Immature natural killer cell (primary cell): Measurements from ENCODE around the gene APH1A. TPM values are rescaled to one million over a fixed set of nuclear protein-coding genes. Genes with fewer than 3 reads are reported as not detected.
A peak's percentile ranks its signal among the peaks of the same experiment; 100 is the strongest.
"Not testable (repeated sequence)": the region's sequence is repeated elsewhere in the genome, so short reads cannot be mapped to it uniquely, and the experiment has no call there.

ENCODE experiments used
- DNase-seq, 3 donors: peaks; one replicate each; pipeline ENCODE4 v3.0.0; 2022; ENCODE audit warnings: mixed read lengths in 1 of 3
- H3K27ac Mint-ChIP-seq, 6 donors: one replicate each; pipeline ENCODE4 v1.8.0; 2020; ENCODE audit warnings: mixed read lengths in 6 of 6, mild to moderate bottlenecking in 5 of 6, inconsistent platforms in 4 of 6, moderate library complexity in 3 of 6
- H3K27me3 Mint-ChIP-seq, 3 donors: one replicate each; pipeline ENCODE4 v1.8.0; 2020 to 2021; ENCODE audit warnings: low read depth in 3 of 3, mild to moderate bottlenecking in 3 of 3, mixed read lengths in 3 of 3, moderate library complexity in 3 of 3, inconsistent platforms in 1 of 3
- H3K36me3 Mint-ChIP-seq, 3 donors: one replicate each; pipeline ENCODE4 v1.8.0; 2020; ENCODE audit warnings: mixed read lengths in 3 of 3, inconsistent platforms in 2 of 3, mild to moderate bottlenecking in 2 of 3
- H3K4me1 Mint-ChIP-seq, 2 donors: one replicate each; pipeline ENCODE4 v1.8.0; 2020; ENCODE audit warnings: inconsistent platforms in 2 of 2, mild to moderate bottlenecking in 2 of 2, mixed read lengths in 2 of 2, moderate library complexity in 1 of 2
- H3K4me3 Mint-ChIP-seq, 5 donors: one replicate each; pipeline ENCODE4 v1.8.0; 2020; ENCODE audit warnings: mild to moderate bottlenecking in 5 of 5, mixed read lengths in 5 of 5, inconsistent platforms in 3 of 5, moderate library complexity in 3 of 5
- H3K9me3 Mint-ChIP-seq, 6 donors: one replicate each; pipeline ENCODE4 v1.8.0; 2020; ENCODE audit warnings: mild to moderate bottlenecking in 6 of 6, mixed read lengths in 6 of 6, inconsistent platforms in 4 of 6, moderate library complexity in 3 of 6
- polyA plus RNA-seq, 3 donors: library from polyadenylated mRNA; unstranded; fragments of 300-500 nt; fragmentation: Illumina TruSeq; gene quantifications; one replicate each; pipeline ENCODE4 v1.2.3, GENCODE V29; 2021

APH1A gene
- 10 to 100 TPM; 64.6 to 99.1 (median 82.1) TPM for polyA plus RNA-seq

DNA sequence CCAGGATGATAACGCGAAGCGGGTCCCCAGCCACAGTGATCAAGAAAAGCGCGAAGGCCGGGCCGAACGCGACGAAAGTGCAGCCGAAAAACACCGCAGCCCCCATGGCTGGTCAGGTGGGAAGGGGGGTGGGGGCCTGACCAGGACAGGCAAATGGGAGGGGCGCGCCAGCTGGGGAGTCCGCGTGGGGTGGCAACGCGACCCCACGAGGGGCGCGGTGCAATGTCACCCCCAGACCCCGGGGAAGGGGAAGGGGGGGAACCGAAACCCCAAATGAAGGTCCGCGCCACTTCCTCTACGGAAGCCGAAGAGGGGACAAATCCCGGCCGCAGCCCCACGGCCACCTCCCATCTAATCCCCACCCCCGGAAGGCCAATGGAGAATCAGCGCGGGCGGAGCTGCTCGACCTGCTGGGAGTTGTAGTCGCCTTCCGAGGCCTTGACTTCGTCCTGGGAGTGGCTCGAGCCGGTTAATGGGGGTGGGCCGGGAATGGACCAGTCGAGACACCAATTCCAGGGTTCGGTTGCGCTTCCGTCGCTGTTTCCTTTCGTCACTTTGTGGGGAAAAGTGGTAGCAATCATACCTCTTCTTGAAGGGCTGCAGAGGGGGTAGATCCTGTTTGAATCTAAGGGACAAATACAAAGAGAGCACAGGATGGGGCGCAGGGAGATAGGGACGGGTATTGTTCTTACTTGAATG lies at the start of gene APH1A:
Gene APH1A (minus strand): TSS at position 312 of the 699 bp plus-strand sequence. CDS start 206 bp downstream, at position 106.
- H3K4me3 Mint-ChIP-seq, result peak within 1 kb of the TSS; percentile 91 to 99 (median 94)
- H3K36me3 Mint-ChIP-seq, result peaks cover 3 to 27% (median 14%) of the 10 kb centered on the region in 3 donors
- peak; percentile 90 to 92 (median 91) for DNase-seq
- peaks cover 30 to 32% of the 10 kb centered on the region in 2 donors for H3K4me1 Mint-ChIP-seq
- peaks cover 17 to 20% (median 17%) of the 10 kb centered on the region in 3 donors for H3K27me3 Mint-ChIP-seq
- no peaks in the 10 kb centered on the region for H3K9me3 Mint-ChIP-seq
- H3K27ac Mint-ChIP-seq, result peak within 1 kb of the TSS; percentile 93 to 98 (median 96)

DNA sequence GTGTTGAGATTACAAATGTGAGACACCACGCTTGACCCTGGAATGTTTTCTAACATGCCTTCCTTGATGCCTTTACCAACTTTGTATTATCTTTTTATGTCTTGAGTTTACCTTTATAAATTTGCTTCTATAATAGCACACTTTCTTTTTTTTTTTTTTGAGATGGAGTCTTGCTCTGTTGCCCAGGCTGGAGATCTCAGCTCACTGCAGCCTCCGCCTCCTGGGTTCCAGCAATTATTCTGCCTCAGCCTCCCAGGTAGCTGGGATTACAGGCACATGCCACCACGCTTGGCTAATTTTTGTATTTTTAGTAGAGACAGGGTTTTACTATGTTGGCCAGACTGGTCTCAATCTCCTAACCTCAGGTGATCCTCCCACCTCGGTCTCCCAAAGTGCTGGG lies 45.9 kb upstream of the APH1A start:
- DNase-seq, H3K27me3 Mint-ChIP-seq, H3K4me3 Mint-ChIP-seq, H3K4me1 Mint-ChIP-seq, H3K36me3 Mint-ChIP-seq, H3K9me3 Mint-ChIP-seq, H3K27ac Mint-ChIP-seq: not testable (repeated sequence)

GRCh38 chr1:150311762-150312161 lies 42.9 kb upstream of the APH1A start:
- Mint-ChIP-seq H3K36me3 (peaks cover 6 to 13% (median 7%) of the 10 kb centered on the region in 3 donors), H3K4me1 (no peaks in the 10 kb centered on the region)

GRCh38 chr1:150309758-150310508 lies 41.1 kb upstream of the APH1A start:
- peak overlapping the region in 1 of 6 donors; percentile 36 for H3K27ac Mint-ChIP-seq

More at GRCh38 chr1:150311762-150312161, 42.9 kb upstream of the APH1A start:
- no peaks in the 10 kb centered on the region for H3K9me3 Mint-ChIP-seq
- no peak overlapping the region for H3K4me3 Mint-ChIP-seq
- no peak for DNase-seq
- H3K27me3 Mint-ChIP-seq, result peaks cover 0 to 2% (median 0%) of the 10 kb centered on the region in 3 donors
- no peak overlapping the region for H3K27ac Mint-ChIP-seq

DNA sequence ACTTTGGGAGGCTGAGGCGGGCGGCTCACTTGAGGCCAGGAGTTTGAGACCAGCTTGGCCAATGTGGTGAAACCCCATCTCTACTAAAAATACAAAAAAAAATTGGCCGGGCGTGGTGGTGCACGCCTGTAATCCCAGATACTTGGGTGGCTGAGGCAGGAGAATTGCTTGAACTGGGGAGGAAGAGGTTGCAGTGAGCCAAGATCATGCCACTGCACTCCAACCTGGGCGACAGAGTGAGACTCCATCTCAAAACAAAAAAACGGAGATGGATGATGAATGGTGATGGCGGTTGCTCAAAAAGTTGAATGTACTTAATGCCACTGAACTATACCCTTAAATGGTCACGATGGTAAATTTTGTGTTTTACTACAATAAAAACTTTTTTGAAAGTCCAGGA lies 39.8 kb upstream of the APH1A start:
- not testable (repeated sequence) for H3K9me3 Mint-ChIP-seq, H3K4me1 Mint-ChIP-seq, H3K27ac Mint-ChIP-seq, H3K4me3 Mint-ChIP-seq, DNase-seq, H3K27me3 Mint-ChIP-seq
- peaks cover 6 to 13% (median 7%) of the 10 kb centered on the region in 3 donors for H3K36me3 Mint-ChIP-seq

More at GRCh38 chr1:150309758-150310508, 41.1 kb upstream of the APH1A start:
- H3K27me3 Mint-ChIP-seq, result no peaks in the 10 kb centered on the region
- H3K4me3 Mint-ChIP-seq, result no peak overlapping the region
- no peaks in the 10 kb centered on the region for H3K9me3 Mint-ChIP-seq
- DNase-seq, result no peak
- H3K36me3 Mint-ChIP-seq, result peaks cover 6 to 13% (median 7%) of the 10 kb centered on the region in 3 donors
- no peaks in the 10 kb centered on the region for H3K4me1 Mint-ChIP-seq

GRCh38 chr1:150302902-150303301 lies 34.1 kb upstream of the APH1A start:
- no peak overlapping the region for H3K4me3 Mint-ChIP-seq
- H3K4me1 Mint-ChIP-seq, result no peaks in the 10 kb centered on the region
- DNase-seq, result no peak
- no peaks in the 10 kb centered on the region for H3K9me3 Mint-ChIP-seq
- peak overlapping the region in 1 of 6 donors; percentile 9 for H3K27ac Mint-ChIP-seq
- no peaks in the 10 kb centered on the region for H3K27me3 Mint-ChIP-seq
- peaks cover 10 to 19% (median 15%) of the 10 kb centered on the region in 3 donors for H3K36me3 Mint-ChIP-seq

DNA sequence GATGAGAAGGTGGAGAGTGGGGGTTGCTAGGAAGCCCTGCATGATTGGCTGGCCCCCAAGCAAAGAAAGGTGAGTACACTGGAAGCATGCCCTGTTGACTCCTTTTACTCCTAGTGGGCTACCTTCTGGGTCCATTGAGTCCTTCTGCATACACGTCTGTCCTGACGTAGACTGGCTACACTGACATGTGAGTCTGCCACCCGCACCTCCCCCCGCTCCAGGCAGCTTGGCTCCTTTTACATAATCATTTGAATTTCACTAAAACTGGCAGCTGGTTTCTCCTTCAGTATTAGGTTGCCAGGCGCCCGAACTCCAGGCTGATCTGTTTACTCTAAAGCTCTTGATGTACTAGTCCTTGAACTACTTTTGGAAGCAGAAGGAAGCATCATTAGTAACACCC lies 33.5 kb upstream of the APH1A start:
- no peak for DNase-seq
- no peaks in the 10 kb centered on the region for H3K9me3 Mint-ChIP-seq
- H3K4me1 Mint-ChIP-seq, result no peaks in the 10 kb centered on the region
- peaks cover 8 to 18% (median 14%) of the 10 kb centered on the region in 3 donors for H3K36me3 Mint-ChIP-seq
- H3K27ac Mint-ChIP-seq, result no peak overlapping the region
- H3K4me3 Mint-ChIP-seq, result no peak overlapping the region
- no peaks in the 10 kb centered on the region for H3K27me3 Mint-ChIP-seq

DNA sequence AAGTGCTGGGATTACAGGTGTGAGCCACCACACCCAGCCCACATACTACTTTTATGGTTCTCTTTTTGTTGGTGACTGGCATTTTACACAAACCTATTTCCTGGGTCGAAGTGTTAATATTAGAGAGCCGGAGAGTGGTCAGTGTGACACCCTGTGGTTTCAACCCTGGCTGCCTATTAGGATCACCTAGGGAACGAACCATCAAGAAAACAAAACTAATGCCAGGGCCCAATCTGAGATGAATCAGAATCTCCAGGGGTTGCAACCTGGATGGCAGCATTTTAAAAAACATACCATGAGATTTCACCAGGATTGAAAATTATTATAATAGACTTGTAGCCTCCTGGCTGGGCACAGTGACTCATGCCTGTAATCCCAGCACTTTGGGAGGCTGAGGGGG lies 30.9 kb upstream of the APH1A start:
- no peaks in the 10 kb centered on the region for H3K9me3 Mint-ChIP-seq
- H3K27ac Mint-ChIP-seq, result no peak overlapping the region
- no peak overlapping the region for H3K4me3 Mint-ChIP-seq
- H3K36me3 Mint-ChIP-seq, result peaks cover 14 to 23% (median 18%) of the 10 kb centered on the region in 3 donors
- H3K27me3 Mint-ChIP-seq, result peaks cover 0 to 4% (median 0%) of the 10 kb centered on the region in 3 donors
- DNase-seq, result no peak
- peaks cover 0 to 15% of the 10 kb centered on the region in 2 donors for H3K4me1 Mint-ChIP-seq

DNA sequence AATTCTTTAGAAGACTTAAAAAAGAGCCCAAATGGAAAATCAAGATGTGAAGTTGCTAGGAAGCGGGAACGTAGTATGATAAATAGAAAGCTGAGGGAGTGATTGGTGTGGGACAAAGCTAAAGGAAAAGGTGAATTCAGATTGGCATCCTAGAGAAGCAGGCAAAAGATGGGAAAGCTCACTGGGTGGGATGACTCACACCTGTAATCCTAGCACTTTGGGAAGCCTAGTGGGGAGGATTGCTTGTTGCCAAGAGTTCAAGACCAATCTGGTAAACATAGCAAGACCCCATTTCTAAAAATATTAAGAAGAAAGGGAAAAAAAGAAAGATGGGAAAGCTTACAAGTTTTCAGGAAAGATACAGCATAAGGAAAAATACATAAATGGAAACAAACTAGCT lies 26.7 kb upstream of the APH1A start:
- Mint-ChIP-seq H3K27me3 (peaks cover 0 to 11% (median 4%) of the 10 kb centered on the region in 3 donors), H3K36me3 (peaks cover 4 to 7% (median 5%) of the 10 kb centered on the region in 3 donors), H3K27ac (peak overlapping the region in 2 of 6 donors; percentile 18 to 21), H3K9me3 (no peaks in the 10 kb centered on the region), H3K4me3 (peak overlapping the region in 3 of 5 donors; percentile 0 to 55 (median 5)), H3K4me1 (peaks cover 17 to 34% of the 10 kb centered on the region in 2 donors)
- no peak for DNase-seq

DNA sequence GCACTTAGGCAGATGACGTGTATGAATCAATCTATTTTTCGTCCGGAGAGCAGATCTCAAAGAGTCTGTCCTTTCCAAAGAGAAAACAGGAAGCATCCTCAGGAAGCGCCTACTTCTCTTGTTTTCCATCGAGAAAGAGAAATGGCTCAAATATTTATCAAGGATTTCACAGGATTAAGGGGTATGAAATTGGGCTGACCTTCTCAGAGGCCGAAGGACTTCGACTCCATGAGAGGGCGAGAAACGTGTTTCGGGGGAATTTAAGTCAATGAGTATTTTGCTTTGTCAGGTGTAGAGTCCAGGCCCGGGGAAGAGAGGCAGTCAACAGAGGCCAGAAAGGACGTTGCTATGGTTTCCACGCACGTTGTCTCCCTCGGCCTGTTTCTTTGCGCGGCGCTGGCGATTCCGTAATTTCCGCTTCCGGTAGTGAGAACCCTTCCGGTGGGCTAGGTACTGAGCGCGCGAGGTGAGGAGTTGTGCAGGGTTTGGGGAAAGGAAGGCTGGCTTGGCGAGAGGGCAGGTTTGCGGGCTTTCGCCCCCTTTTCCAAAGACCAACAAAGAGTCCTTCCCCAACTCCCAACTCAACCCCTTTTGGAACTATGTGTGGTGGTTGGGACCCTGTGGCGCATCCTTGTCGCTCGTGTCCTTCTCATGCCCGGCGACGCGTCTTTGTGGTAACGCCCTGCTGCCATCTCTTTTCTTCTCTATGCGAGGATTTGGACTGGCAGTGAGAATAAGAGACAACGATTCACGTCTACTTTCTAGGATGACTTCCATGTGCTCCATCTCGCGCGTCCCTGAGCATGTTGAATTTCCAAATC lies 24.8 kb upstream of the APH1A start, which contains the start of gene MRPS21:
Gene MRPS21 (plus strand): TSS at position 429 of the 821 bp plus-strand sequence. CDS start 506 bp downstream, outside the sequence.
- DNase-seq, result peak; percentile 89 to 90 (median 90)
- H3K4me3 Mint-ChIP-seq, result peak within 1 kb of the TSS; percentile 93 to 98 (median 96)
- peaks cover 17 to 34% of the 10 kb centered on the region in 2 donors for H3K4me1 Mint-ChIP-seq
- peaks cover 4 to 7% (median 5%) of the 10 kb centered on the region in 3 donors for H3K36me3 Mint-ChIP-seq
- H3K27me3 Mint-ChIP-seq, result peaks cover 2 to 16% (median 6%) of the 10 kb centered on the region in 3 donors
- peak within 1 kb of the TSS; percentile 96 to 99 (median 98) for H3K27ac Mint-ChIP-seq
- H3K9me3 Mint-ChIP-seq, result no peaks in the 10 kb centered on the region

- H3K4me1 Mint-ChIP-seq, result peaks cover 11% of the 10 kb centered on the region in 2 donors
- no peaks in the 10 kb centered on the region for H3K9me3 Mint-ChIP-seq
- H3K27me3 Mint-ChIP-seq, result peaks cover 2 to 20% (median 17%) of the 10 kb centered on the region in 3 donors
- H3K27ac Mint-ChIP-seq, result no peak overlapping the region
- H3K36me3 Mint-ChIP-seq, result no peaks in the 10 kb centered on the region
- no peak for DNase-seq
- H3K4me3 Mint-ChIP-seq, result no peak overlapping the region
These were observed 20.0 kb upstream of the APH1A start for GRCh38 chr1:150288822-150289221.

DNA sequence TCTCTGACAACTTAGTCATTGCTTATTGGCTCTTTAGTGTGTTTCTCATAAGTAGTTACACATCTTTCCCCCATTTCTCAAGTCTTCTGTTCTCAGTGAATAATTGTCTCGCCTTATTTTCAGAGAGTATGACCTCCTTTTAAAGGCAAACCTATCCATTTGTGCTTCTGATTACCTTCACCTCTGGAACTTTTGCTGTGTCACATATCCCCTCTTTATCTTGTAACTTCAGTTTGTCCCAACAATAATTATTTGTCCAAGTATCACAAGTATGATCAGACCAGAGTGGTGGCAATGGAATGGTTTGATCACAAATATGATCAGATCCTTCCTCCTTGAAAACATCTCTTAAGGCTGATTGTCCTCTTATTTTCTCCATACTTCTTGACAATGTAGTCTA lies 19.6 kb upstream of the APH1A start:
- H3K4me3 Mint-ChIP-seq, result no peak overlapping the region
- peaks cover 3 to 20% (median 13%) of the 10 kb centered on the region in 3 donors for H3K27me3 Mint-ChIP-seq
- H3K4me1 Mint-ChIP-seq, result peaks cover 7% of the 10 kb centered on the region in 2 donors
- DNase-seq, result no peak
- no peak overlapping the region for H3K27ac Mint-ChIP-seq
- no peaks in the 10 kb centered on the region for H3K9me3 Mint-ChIP-seq
- H3K36me3 Mint-ChIP-seq, result no peaks in the 10 kb centered on the region

DNA sequence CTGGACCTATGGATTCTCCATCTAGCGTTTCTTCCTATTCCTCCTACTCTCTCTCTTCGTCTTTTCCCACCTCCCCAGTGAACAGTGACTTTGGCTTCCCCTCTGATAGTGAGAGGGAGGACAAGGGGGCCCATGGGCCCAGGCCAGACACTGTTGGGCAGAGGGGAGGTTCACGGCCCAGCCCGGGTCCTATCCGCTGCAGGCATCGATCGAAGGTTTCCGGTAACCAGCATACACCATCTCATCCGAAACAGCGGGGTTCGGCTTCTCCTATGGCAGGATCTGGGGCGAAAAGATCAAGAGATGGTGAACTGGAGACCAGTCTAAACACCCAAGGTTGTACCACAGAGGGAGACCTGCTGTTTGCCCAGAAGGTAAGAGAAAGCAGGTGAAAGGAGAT lies 14.4 kb upstream of the APH1A start:
- no peaks in the 10 kb centered on the region for H3K36me3 Mint-ChIP-seq
- peak overlapping the region in 1 of 6 donors; percentile 2 for H3K27ac Mint-ChIP-seq
- H3K27me3 Mint-ChIP-seq, result peaks cover 6 to 29% (median 11%) of the 10 kb centered on the region in 3 donors
- H3K4me1 Mint-ChIP-seq, result peaks cover 28 to 34% of the 10 kb centered on the region in 2 donors
- H3K9me3 Mint-ChIP-seq, result no peaks in the 10 kb centered on the region
- DNase-seq, result no peak
- H3K4me3 Mint-ChIP-seq, result peak overlapping the region in 4 of 5 donors; percentile 4 to 94 (median 20)
